SK-N-SH (cell line): ENCODE measurements around the gene TSHR. TPM values are rescaled to one million over a fixed set of nuclear protein-coding genes. Genes with fewer than 3 reads are reported as not detected.

Source experiments
- CTCF ChIA-PET: fragments of 300-600, 350-600 bp; formaldehyde crosslinking; extraction: SDS; loops from one replicate; lab custom pipeline; 2021; lab: Yijun Ruan, JAX
- POLR2A ChIA-PET: fragments of 350-600 bp; sonication (Branson Sonifier 250); formaldehyde crosslinking; extraction: SDS; loops from one replicate; lab custom pipeline; 2020; ENCODE audit warnings: antibody characterized with exemption, inconsistent platforms; lab: Yijun Ruan, JAX
- DNase-seq: peaks from one replicate; pipeline ENCODE4 v3.0.0; 2012
- H2AFZ ChIP-seq: fragments of 200-600 bp; sonication (generic); 2 replicates; pipeline ENCODE4 v1.8.1; 2016; ENCODE audit warnings: antibody characterized with exemption, mild to moderate bottlenecking, low read depth
- H3F3A ChIP-seq: fragments of 200-600 bp; sonication (generic); replicated peaks from 2 replicates; pipeline ENCODE3; 2016; ENCODE audit warnings: antibody characterized with exemption, mild to moderate bottlenecking; ENCODE audit not compliant: insufficient read depth
- H3K27ac ChIP-seq, 2 experiments: fragments of 200-500 bp in 1 of 2; fragments of 200-600 bp in 1 of 2; sonication (Bioruptor generic) in 1 of 2; sonication (generic), shearing (Covaris generic) in 1 of 2; 2 replicates each; pipeline versions ENCODE4 v1.5.1 to v1.6.1; 2014 to 2016; ENCODE audit warnings: low read depth in 2 of 2, inconsistent platforms in 1 of 2, low read length in 1 of 2, mild to moderate bottlenecking in 1 of 2, mixed read lengths in 1 of 2
- H3K27me3 ChIP-seq: fragments of 200-600 bp; sonication (generic), shearing (Covaris generic); 2 replicates; pipeline ENCODE4 v1.6.1; 2016; ENCODE audit warnings: mixed run types; ENCODE audit not compliant: insufficient read depth
- H3K36me3 ChIP-seq, 2 experiments: fragments of 200-500 bp in 1 of 2; fragments of 200-600 bp in 1 of 2; sonication (Bioruptor generic) in 1 of 2; sonication (generic) in 1 of 2; replicated peaks in 1 of 2; 2 replicates each; pipeline versions ENCODE3 to v1.5.1; 2014 to 2016; ENCODE audit warnings: low read length in 1 of 2, mild to moderate bottlenecking in 1 of 2; ENCODE audit not compliant: insufficient read depth in 2 of 2, control insufficient read depth in 1 of 2
- H3K4me1 ChIP-seq, 2 experiments: fragments of 200-500 bp in 1 of 2; fragments of 200-600 bp in 1 of 2; sonication (Bioruptor generic) in 1 of 2; sonication (generic), shearing (Covaris generic) in 1 of 2; 2 replicates each; pipeline versions ENCODE4 v1.5.1 to v1.6.1; 2014 to 2016; ENCODE audit warnings: low read depth in 1 of 2, low read length in 1 of 2, mixed run types in 1 of 2; ENCODE audit not compliant: insufficient read depth in 2 of 2, control insufficient read depth in 1 of 2
- H3K4me2 ChIP-seq: fragments of 200-600 bp; sonication (generic), shearing (Covaris generic); 2 replicates; pipeline ENCODE4 v1.6.1; 2017; ENCODE audit warnings: mixed run types
- H3K4me3 ChIP-seq, 2 experiments: fragments of 200-500 bp in 1 of 2; fragments of 200-600 bp in 1 of 2; sonication (Bioruptor generic) in 1 of 2; sonication (generic), shearing (Covaris generic) in 1 of 2; 2 replicates each; pipeline versions ENCODE4 v1.5.1 to v1.8.1; 2014 to 2016; ENCODE audit warnings: low read depth in 2 of 2, inconsistent platforms in 1 of 2, low read length in 1 of 2, mild to moderate bottlenecking in 1 of 2, mixed read lengths in 1 of 2, moderate library complexity in 1 of 2
- H3K79me2 ChIP-seq: fragments of 200-600 bp; sonication (generic); 2 replicates; pipeline ENCODE4 v1.8.1; 2017; ENCODE audit warnings: mild to moderate bottlenecking; ENCODE audit not compliant: insufficient read depth
- H3K9ac ChIP-seq: fragments of 200-600 bp; sonication (generic); 2 replicates; pipeline ENCODE4 v1.6.1; 2017; ENCODE audit warnings: mixed run types
- H3K9me2 ChIP-seq: fragments of 200-600 bp; sonication (generic); 2 replicates; pipeline ENCODE4 v1.6.1; 2017; ENCODE audit warnings: mixed run types
- H3K9me3 ChIP-seq: fragments of 200-600 bp; sonication (generic); 2 replicates; pipeline ENCODE4 v1.6.1; 2017; ENCODE audit warnings: mixed run types, mild to moderate bottlenecking, moderate library complexity
- H4K20me1 ChIP-seq: fragments of 200-600 bp; sonication (generic); 2 replicates; pipeline ENCODE4 v1.6.1; 2017; ENCODE audit warnings: mild to moderate bottlenecking, mixed run types; ENCODE audit not compliant: insufficient read depth
- EP300 ChIP-seq, 2 experiments: IDR thresholded peaks; 2 replicates each; pipeline versions ENCODE4 v1.4.0 to v1.6.1; 2012; ENCODE audit warnings: borderline replicate concordance in 1 of 2, low read depth in 1 of 2, low read length in 1 of 2
- EZH2phosphoT487 ChIP-seq: fragments of 200-600 bp; sonication (generic); IDR thresholded peaks from 2 replicates; pipeline ENCODE4 v1.6.1; 2017; ENCODE audit warnings: low read depth, mixed run types, mild to moderate bottlenecking, antibody characterized with exemption, moderate library complexity, borderline replicate concordance
- MXI1 ChIP-seq: IDR thresholded peaks from 2 replicates; pipeline ENCODE4 v1.6.1; 2012; ENCODE audit warnings: mild to moderate bottlenecking, low read depth, low read length, improper control_type of control experiment
- NFIC ChIP-seq: IDR thresholded peaks from 2 replicates; pipeline ENCODE4 v1.4.0; 2012; ENCODE audit warnings: borderline replicate concordance
- RAD21 ChIP-seq: IDR thresholded peaks from 2 replicates; pipeline ENCODE4 v1.6.1; 2012; ENCODE audit warnings: mild to moderate bottlenecking, low read length
- SMC3 ChIP-seq: IDR thresholded peaks from 2 replicates; pipeline ENCODE4 v1.6.1; 2012; ENCODE audit warnings: low read depth, low read length, improper control_type of control experiment
- TAF1 ChIP-seq: IDR thresholded peaks from 2 replicates; pipeline ENCODE4 v1.6.1; 2012; ENCODE audit warnings: low read depth, mild to moderate bottlenecking, low read length, moderate library complexity, borderline replicate concordance
- WGBS: methylation state at CpG from one replicate; pipeline ENCODE4 v1.1.6; 2017; ENCODE audit warnings: low lambda C conversion rate; 5-methylcytosine and 5-hydroxymethylcytosine counted together
- polyA plus RNA-seq, 3 experiments: library from polyadenylated mRNA; depleted of rRNA; stranded (reverse); fragments of >200 nt; gene quantifications; 2 replicates each; pipeline ENCODE4 v1.2.3, GENCODE V29; 2012
- TF ChIP-seq, protein P1 (sequence below): IDR thresholded peaks from 2 replicates; pipeline ENCODE4 v1.6.1; 2012; ENCODE audit warnings: mild to moderate bottlenecking, low read depth, low read length, moderate library complexity
- TF ChIP-seq, protein P2 (sequence below): fragments of 150-350 bp; IDR thresholded peaks from 2 replicates; pipeline ENCODE4 v1.6.1; 2017; ENCODE audit warnings: antibody characterized with exemption, low read length, low read depth, borderline replicate concordance
- TF ChIP-seq, protein P3 (sequence below): IDR thresholded peaks from 2 replicates; pipeline ENCODE4 v1.4.0; 2012; ENCODE audit warnings: low read depth, borderline replicate concordance
- TF ChIP-seq, protein P4 (sequence below): IDR thresholded peaks from 2 replicates; pipeline ENCODE4 v1.4.0; 2012; ENCODE audit warnings: low read depth
- TF ChIP-seq, protein P5 (sequence below): fragments of 150-350 bp; IDR thresholded peaks from 2 replicates; pipeline ENCODE4 v1.6.1; 2016; ENCODE audit warnings: mild to moderate bottlenecking, low read depth, low read length

TSHR gene
- polyA plus RNA-seq, 1 of the 3 experiments (the other 2 are of a cell fraction): not detected

- CTCF ChIA-PET: interaction anchor here (1.0 to 1.1 kb wide), 2 partner anchors 58 to 202 kb away, joined by 3 to 4 read pairs; partner anchors contain the start of gene TSHR
- Histone ChIP-seq H3F3A (no peaks in the 10 kb centered on the region), H3K36me3 (no peaks in the 10 kb centered on the region), H3K4me2 (no peak overlapping the region), H3K27me3 (no peaks in the 10 kb centered on the region), H3K4me1 (no peaks in the 10 kb centered on the region), H3K4me3 (no peak overlapping the region), H4K20me1 (no peaks in the 10 kb centered on the region), H3K79me2 (no peaks in the 10 kb centered on the region), H2AFZ (no peak overlapping the region)
- POLR2A ChIA-PET: no interaction called here
- 91% methylated on average over 1 of the region's 1 CpG for WGBS
- TF ChIP-seq MXI1: no peak
- TF ChIP-seq TAF1: no peak
- TF ChIP-seq, protein P1, sequence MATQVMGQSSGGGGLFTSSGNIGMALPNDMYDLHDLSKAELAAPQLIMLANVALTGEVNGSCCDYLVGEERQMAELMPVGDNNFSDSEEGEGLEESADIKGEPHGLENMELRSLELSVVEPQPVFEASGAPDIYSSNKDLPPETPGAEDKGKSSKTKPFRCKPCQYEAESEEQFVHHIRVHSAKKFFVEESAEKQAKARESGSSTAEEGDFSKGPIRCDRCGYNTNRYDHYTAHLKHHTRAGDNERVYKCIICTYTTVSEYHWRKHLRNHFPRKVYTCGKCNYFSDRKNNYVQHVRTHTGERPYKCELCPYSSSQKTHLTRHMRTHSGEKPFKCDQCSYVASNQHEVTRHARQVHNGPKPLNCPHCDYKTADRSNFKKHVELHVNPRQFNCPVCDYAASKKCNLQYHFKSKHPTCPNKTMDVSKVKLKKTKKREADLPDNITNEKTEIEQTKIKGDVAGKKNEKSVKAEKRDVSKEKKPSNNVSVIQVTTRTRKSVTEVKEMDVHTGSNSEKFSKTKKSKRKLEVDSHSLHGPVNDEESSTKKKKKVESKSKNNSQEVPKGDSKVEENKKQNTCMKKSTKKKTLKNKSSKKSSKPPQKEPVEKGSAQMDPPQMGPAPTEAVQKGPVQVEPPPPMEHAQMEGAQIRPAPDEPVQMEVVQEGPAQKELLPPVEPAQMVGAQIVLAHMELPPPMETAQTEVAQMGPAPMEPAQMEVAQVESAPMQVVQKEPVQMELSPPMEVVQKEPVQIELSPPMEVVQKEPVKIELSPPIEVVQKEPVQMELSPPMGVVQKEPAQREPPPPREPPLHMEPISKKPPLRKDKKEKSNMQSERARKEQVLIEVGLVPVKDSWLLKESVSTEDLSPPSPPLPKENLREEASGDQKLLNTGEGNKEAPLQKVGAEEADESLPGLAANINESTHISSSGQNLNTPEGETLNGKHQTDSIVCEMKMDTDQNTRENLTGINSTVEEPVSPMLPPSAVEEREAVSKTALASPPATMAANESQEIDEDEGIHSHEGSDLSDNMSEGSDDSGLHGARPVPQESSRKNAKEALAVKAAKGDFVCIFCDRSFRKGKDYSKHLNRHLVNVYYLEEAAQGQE: no peak
- no peak for TF ChIP-seq NFIC
- TF ChIP-seq, protein P2, sequence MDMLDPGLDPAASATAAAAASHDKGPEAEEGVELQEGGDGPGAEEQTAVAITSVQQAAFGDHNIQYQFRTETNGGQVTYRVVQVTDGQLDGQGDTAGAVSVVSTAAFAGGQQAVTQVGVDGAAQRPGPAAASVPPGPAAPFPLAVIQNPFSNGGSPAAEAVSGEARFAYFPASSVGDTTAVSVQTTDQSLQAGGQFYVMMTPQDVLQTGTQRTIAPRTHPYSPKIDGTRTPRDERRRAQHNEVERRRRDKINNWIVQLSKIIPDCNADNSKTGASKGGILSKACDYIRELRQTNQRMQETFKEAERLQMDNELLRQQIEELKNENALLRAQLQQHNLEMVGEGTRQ: no peak
- TF ChIP-seq, protein P3, sequence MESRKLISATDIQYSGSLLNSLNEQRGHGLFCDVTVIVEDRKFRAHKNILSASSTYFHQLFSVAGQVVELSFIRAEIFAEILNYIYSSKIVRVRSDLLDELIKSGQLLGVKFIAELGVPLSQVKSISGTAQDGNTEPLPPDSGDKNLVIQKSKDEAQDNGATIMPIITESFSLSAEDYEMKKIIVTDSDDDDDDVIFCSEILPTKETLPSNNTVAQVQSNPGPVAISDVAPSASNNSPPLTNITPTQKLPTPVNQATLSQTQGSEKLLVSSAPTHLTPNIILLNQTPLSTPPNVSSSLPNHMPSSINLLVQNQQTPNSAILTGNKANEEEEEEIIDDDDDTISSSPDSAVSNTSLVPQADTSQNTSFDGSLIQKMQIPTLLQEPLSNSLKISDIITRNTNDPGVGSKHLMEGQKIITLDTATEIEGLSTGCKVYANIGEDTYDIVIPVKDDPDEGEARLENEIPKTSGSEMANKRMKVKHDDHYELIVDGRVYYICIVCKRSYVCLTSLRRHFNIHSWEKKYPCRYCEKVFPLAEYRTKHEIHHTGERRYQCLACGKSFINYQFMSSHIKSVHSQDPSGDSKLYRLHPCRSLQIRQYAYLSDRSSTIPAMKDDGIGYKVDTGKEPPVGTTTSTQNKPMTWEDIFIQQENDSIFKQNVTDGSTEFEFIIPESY: no peak
- TF ChIP-seq SMC3: no peak
- TF ChIP-seq RAD21: no peak
- TF ChIP-seq, protein P4, sequence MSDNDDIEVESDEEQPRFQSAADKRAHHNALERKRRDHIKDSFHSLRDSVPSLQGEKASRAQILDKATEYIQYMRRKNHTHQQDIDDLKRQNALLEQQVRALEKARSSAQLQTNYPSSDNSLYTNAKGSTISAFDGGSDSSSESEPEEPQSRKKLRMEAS: no peak
- TF ChIP-seq, protein P5, sequence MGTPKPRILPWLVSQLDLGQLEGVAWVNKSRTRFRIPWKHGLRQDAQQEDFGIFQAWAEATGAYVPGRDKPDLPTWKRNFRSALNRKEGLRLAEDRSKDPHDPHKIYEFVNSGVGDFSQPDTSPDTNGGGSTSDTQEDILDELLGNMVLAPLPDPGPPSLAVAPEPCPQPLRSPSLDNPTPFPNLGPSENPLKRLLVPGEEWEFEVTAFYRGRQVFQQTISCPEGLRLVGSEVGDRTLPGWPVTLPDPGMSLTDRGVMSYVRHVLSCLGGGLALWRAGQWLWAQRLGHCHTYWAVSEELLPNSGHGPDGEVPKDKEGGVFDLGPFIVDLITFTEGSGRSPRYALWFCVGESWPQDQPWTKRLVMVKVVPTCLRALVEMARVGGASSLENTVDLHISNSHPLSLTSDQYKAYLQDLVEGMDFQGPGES: no peak
- TF ChIP-seq EZH2phosphoT487: no peak
- no peak for TF ChIP-seq EP300 (IDR thresholded peaks at IDR 0.05; ENCODE audit: borderline replicate concordance in 1 of 2, low read depth in 1 of 2, low read length in 1 of 2)
- TF ChIP-seq, all 33 proteins: peak for 0
- DNase-seq: no peak
- no peaks in the 10 kb centered on the region for H3K9me3 ChIP-seq
- H3K9me2 ChIP-seq: no peaks in the 10 kb centered on the region
- no peak overlapping the region for H3K9ac ChIP-seq
- no peak overlapping the region for H3K27ac ChIP-seq
Measured at GRCh38 chr14:81157431-81157830, 202.0 kb downstream of the TSHR start.
